Lower lobe of right lung (tissue), 2 donors: Measurements from ENCODE around the gene FKBP1B. TPM values are rescaled to one million over a fixed set of nuclear protein-coding genes. Genes with fewer than 3 reads are reported as not detected.

ENCODE experiments used
- ATAC-seq, 2 donors: fragments of 200-7000 bp; cut with Tn5 transposase; one replicate each; pipeline ENCODE4 v1.9.1; 2020 to 2022; ENCODE audit warnings: mild to moderate bottlenecking in 2 of 2, moderate library complexity in 2 of 2
- DNase-seq: peaks from one replicate; pipeline ENCODE4 v3.0.0-alpha.2; 2020
- H3K27ac ChIP-seq: fragments of 200-600 bp; one replicate; pipeline ENCODE4 v1.8.0; 2022
- H3K27me3 ChIP-seq: fragments of 200-600 bp; one replicate; pipeline ENCODE4 v1.8.0; 2022; ENCODE audit warnings: low read depth
- H3K36me3 ChIP-seq: fragments of 200-600 bp; one replicate; pipeline ENCODE4 v1.8.0; 2022; ENCODE audit warnings: mild to moderate bottlenecking
- H3K4me1 ChIP-seq: fragments of 200-600 bp; one replicate; pipeline ENCODE4 v1.8.0; 2022
- H3K4me3 ChIP-seq: fragments of 200-600 bp; one replicate; pipeline ENCODE4 v1.8.0; 2022; ENCODE audit warnings: mild to moderate bottlenecking
- H3K9me3 ChIP-seq: fragments of 200-600 bp; one replicate; pipeline ENCODE4 v1.8.0; 2022
- CTCF ChIP-seq: fragments of 200-600 bp; IDR thresholded peaks from one replicate; pipeline ENCODE4 v1.8.0; 2022; ENCODE audit warnings: antibody characterized with exemption, mild to moderate bottlenecking
- intact Hi-C: fragments of 100-400 bp; cut with DNase I; formaldehyde crosslinking; loops from one replicate; pipeline ENCODE4 v1.11.0; 2022
- total RNA-seq: library from RNA; stranded (reverse); fragmentation: NEBNext Ultra II Directional; extraction: Animal tissue kit (Norgen Biotek cat#: 25700); gene quantifications from one replicate; pipeline ENCODE4 v1.2.1, GENCODE V29; 2021
- donor health status: DM: no; HTN: yes; CAD: no; lungs with severe emphysema.

FKBP1B gene
- total RNA-seq, 1 donor from 2014 or later, result 16.4 TPM

DNA sequence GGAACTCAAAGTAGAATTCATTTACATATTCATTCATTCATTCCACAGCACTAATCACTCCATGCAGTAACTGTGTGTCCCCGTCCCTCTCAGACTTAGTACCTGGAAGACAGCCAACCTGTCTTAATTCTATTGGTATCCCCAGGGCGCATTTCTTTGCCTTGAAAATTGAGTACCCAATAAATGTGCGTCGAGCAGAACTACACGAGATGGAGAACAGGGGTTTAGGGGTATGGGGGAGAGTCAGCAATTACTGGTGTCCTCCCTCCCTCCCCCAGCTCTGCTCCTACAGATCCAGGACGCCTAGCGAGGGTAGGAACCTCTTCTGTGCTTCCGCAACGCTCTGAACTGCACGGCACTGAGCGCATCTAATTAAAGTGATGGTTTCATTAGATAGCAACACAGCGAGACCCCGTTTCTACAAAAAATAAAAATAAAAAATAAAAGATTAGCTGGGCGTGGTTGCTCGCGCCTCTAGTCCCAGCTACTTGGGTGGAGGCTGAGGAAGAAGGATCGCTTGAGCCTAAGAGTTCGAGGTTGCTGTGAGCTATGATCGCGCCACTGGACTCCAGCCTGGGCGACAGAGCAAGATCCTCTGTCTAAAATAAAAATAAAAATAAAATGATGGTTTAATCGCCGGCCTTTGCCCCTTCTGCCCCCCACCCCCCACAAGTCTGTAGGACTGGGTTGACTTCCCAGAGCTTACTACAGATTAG is 614 bp upstream of the FKBP1B start:
- DNase-seq (no peak), ATAC-seq (no peak)
- peaks cover 30% of the 10 kb centered on the region for H3K4me1 ChIP-seq
- no peak overlapping the region for H3K27ac ChIP-seq
- peak overlapping the region; percentile 82 for H3K4me3 ChIP-seq
- H3K36me3 ChIP-seq, result no peaks in the 10 kb centered on the region
- no peaks in the 10 kb centered on the region for H3K9me3 ChIP-seq
- intact Hi-C loops, result no loop called here
- TF ChIP-seq CTCF, result no peak
- no peaks in the 10 kb centered on the region for H3K27me3 ChIP-seq

DNA sequence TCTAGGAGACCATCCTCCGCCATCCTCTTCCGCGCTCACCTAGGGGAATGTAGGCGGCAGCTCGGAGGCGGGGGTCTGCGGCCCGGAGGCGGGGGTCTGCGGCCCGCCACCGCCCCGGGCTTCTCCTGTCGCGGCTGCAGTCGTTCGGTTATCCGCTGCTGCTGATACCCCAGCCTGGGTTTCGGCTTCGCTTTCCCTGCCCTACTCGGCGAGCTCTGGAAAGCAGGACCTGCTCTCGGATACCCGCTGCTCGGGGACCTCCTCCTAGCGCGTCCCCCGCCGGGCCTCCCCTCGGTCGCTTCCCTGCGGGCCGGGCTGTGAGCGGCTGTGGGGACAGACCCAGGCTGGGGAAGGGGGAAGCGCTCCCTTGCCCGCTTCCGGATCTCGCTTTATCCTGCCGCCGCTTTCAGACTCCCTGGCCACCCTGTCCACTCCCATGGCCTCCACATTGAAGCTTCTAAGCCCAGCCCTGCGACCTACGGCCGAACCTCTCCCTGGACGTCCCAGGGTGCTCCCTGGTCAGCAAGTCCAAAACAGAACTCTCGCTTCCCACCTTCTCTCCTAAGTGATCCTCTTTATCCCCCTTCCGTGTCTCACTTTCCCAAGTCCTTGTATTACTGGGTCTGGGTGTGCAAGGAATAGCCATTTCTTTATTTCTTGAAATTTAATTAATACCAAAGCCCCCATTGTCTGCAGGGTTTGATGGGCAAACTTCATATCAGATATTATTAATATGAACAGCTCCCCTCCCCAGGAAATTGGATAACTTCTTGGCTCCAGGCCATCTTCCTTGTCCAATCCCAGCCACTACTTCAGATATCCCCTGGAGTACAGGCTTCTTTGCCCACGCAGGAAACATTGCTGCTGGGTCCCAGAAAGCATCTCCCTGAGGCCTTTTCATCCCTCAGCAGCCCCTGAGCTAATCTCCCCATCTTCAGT is 769 bp downstream of the FKBP1B start:
- peak overlapping the region; percentile 82 for H3K4me3 ChIP-seq
- intact Hi-C loops, result no loop called here
- no peaks in the 10 kb centered on the region for H3K27me3 ChIP-seq
- H3K9me3 ChIP-seq, result no peaks in the 10 kb centered on the region
- H3K4me1 ChIP-seq, result peaks cover 30% of the 10 kb centered on the region
- DNase-seq, result peak; percentile 55
- no peak for TF ChIP-seq CTCF
- H3K36me3 ChIP-seq, result no peaks in the 10 kb centered on the region
- ATAC-seq, result peak; percentile 20 to 45
- peak overlapping the region; percentile 72 for H3K27ac ChIP-seq

DNA sequence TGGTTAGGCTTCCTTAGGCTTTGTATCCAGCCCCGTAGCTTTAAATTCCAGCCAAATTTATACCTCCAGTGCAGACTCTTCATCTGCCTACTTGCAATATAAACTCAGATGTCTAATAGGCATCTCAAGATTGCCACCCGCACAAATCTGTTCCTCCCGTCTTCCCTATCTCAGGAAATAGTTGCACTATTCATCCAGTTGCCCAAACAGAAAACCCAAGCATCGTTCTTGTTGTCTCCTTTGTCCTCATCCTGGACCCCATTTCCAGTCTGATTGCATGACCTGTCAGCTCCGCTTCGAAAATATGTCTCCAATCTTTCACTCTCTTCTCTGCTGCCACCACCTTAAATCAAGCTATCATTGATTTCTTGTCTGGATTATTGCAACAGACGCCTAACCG is 2.3 kb downstream of the FKBP1B start:
- TF ChIP-seq CTCF, result no peak
- ATAC-seq (no peak), DNase-seq (no peak)
- H3K27me3 ChIP-seq, result no peaks in the 10 kb centered on the region
- no peaks in the 10 kb centered on the region for H3K9me3 ChIP-seq
- no peak overlapping the region for H3K4me3 ChIP-seq
- H3K27ac ChIP-seq, result no peak overlapping the region
- H3K36me3 ChIP-seq, result no peaks in the 10 kb centered on the region
- intact Hi-C loops, result no loop called here
- H3K4me1 ChIP-seq, result peaks cover 21% of the 10 kb centered on the region

- Histone ChIP-seq H3K4me3 (no peak overlapping the region), H3K36me3 (no peaks in the 10 kb centered on the region), H3K4me1 (peaks cover 17% of the 10 kb centered on the region), H3K27ac (no peak overlapping the region), H3K9me3 (no peaks in the 10 kb centered on the region), H3K27me3 (no peaks in the 10 kb centered on the region)
- ATAC-seq, result no peak
- intact Hi-C loops, result no loop called here
- TF ChIP-seq CTCF, result no peak
- DNase-seq, result no peak
Observed at GRCh38 chr2:24052951-24053350, 3.4 kb downstream of the FKBP1B start.

DNA sequence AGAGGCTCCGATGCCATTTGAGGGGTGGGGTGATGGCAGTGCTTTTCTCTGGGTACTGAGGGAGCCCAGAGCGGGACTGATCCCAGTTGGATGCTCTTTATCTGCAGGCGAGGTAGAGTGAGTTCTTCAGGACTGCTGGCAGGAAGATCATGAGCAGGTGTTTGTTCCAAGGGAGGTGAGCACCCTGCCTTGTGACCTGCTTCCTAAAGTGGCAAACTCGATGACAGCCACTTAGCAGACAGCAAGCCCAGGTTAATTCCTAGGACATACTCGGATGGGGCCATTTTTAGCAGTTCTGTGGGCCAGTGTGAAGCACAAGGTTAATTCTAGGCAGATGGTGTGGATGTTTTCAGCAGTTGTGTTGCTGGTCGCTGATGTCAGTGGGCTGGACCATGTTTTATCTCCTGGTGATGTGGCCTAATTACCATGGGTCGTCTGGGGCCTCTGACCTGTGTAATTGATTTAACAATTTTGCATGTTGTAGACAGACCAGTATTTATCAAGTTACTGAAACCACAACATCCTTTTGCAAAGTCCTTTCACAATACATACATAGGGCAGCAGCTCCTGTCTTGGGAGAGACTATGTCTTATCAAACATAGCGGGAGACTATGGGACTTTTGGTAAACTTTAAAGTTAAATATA is 4.9 kb downstream of the FKBP1B start:
- intact Hi-C loops, result no loop called here
- H3K4me3 ChIP-seq, result no peak overlapping the region
- no peaks in the 10 kb centered on the region for H3K27me3 ChIP-seq
- H3K36me3 ChIP-seq, result no peaks in the 10 kb centered on the region
- no peak for TF ChIP-seq CTCF
- peaks cover 7% of the 10 kb centered on the region for H3K4me1 ChIP-seq
- H3K9me3 ChIP-seq, result no peaks in the 10 kb centered on the region
- H3K27ac ChIP-seq, result no peak overlapping the region
- ATAC-seq, result no peak
- no peak for DNase-seq
